MG63 (cell line): ENCODE data around the gene C7orf25. TPM values are rescaled to one million over a fixed set of nuclear protein-coding genes. Genes with fewer than 3 reads are reported as not detected.

Experiments
- total RNA-seq: library from RNA; depleted of rRNA; stranded (reverse); fragments of >200 nt; shearing (Covaris generic); gene quantifications from 2 replicates; pipeline ENCODE4 v1.2.3, GENCODE V29; 2014; ENCODE audit warnings: low replicate concordance; rRNA removed

The C7orf25 gene
- total RNA-seq, 1 experiment from 2014 or later: 10.1 TPM

Other genes starting within 250 kb of the C7orf25 start
- 168 and 287 TPM in 2 replicates for gene PSMA2, start 20.1 kb upstream of the C7orf25 start, total RNA-seq
- gene MRPL32, start 20.3 kb upstream of the C7orf25 start, total RNA-seq: 103 and 117 TPM in 2 replicates
- 1.7 and 18.4 TPM in 2 replicates for gene HECW1, start 200.6 kb upstream of the C7orf25 start, total RNA-seq